DMS114 treated with DMSO at 0.1 percent for 48 hours (cell line): ENCODE measurements around the gene UQCRH.

Experiments used
- DNase-seq: peaks from one replicate; lab custom pipeline; 2025; ENCODE audit not compliant: unreplicated experiment; lab: John Stamatoyannopoulos, UW

The UQCRH gene

DNA sequence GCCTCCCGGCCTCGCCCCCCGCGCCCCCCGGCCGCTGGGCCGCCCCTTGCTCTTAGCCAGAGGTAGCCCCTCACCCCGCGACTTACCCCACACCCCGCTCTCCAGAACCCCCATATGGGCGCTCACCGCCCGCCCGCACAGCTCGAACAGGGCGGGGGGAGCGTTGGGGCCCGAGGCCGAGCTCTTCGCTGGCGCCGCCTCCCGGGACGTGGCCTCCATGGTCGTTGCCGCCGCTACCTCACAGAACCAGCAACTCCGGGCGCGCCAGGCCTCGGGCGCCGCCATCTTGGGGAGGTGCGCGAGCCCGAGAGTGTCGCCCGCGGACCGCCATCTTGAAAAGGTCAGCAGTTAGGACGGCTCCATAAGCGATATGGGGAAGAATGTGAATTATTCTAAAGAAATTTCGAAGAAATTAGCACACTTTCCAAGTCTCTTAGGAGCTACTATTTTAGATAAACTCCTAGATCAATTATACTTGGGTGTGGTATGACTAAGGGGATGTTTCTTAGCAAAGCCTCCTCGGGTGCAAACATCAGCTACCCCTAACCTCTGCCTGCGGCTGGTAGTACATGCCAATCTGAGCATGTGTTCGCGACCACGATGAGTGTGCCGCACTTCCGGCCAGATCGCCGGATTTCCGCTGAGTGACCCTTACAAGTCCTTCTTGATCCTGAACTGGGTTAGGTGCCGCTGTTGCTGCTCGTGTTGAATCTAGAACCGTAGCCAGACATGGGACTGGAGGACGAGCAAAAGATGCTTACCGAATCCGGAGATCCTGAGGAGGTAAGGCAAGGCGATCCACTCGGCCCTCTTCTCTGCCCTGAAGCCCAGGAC lies at the start of gene UQCRH, which contains the start of gene LRRC41:
TSS of gene UQCRH (plus strand) at position 661 of the 834 bp plus-strand sequence. CDS start at position 730, 69 bp downstream.
TSS of gene LRRC41 (minus strand) at position 579 of the 834 bp plus-strand sequence. CDS start at position 285, 294 bp downstream.
- DNase-seq: peak; percentile 96

- DNase-seq: no peak
Observed at GRCh38 chr1:46254668-46255067, 48.8 kb upstream of the UQCRH start.

GRCh38 chr1:46256523-46256922 lies 47.0 kb upstream of the UQCRH start:
- DNase-seq: no peak

- no peak for DNase-seq
Observed at GRCh38 chr1:46262508-46262907, 41.0 kb upstream of the UQCRH start.

- DNase-seq: no peak
Observed at GRCh38 chr1:46263146-46263545, 40.4 kb upstream of the UQCRH start.

- no peak for DNase-seq
Observed at GRCh38 chr1:46268578-46268977, 34.9 kb upstream of the UQCRH start.

DNA sequence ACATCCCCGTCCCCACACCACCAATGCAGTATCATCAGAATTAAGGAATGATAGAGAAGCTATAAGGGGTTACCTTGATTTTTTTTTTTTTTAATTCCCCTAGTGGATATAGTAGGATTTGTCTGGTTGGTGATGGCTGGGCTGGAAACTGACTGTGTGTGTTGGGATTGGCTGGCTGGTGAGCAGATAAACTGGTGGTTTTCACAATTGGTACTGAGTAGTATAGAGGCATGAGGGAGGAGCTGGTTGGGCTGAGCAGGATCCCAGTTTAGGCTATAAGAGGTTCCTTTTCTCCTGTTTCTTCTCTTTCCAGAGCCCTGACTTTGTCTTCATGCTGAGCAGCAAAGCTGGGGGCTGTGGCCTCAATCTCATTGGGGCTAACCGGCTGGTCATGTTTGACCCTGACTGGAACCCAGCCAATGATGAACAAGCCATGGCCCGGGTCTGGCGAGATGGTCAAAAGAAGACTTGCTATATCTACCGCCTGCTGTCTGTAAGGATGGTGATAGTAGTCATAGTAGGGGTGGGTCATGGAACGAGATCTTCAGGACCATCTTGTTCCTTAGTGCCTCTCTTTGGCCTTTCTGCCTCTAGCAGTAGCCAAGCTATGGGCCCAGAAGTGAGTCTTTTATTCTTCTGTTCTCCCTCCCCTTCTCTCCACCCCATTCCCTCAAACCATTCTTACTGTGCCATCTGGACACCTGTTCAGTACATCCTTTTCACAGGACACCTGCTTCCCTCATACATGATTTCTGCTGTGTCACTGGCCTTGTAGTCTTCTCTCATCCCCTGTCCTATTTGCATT lies 29.1 kb upstream of the UQCRH start:
- DNase-seq: no peak

- DNase-seq: no peak
Observed at GRCh38 chr1:46275030-46275337, 28.5 kb upstream of the UQCRH start.

DNA sequence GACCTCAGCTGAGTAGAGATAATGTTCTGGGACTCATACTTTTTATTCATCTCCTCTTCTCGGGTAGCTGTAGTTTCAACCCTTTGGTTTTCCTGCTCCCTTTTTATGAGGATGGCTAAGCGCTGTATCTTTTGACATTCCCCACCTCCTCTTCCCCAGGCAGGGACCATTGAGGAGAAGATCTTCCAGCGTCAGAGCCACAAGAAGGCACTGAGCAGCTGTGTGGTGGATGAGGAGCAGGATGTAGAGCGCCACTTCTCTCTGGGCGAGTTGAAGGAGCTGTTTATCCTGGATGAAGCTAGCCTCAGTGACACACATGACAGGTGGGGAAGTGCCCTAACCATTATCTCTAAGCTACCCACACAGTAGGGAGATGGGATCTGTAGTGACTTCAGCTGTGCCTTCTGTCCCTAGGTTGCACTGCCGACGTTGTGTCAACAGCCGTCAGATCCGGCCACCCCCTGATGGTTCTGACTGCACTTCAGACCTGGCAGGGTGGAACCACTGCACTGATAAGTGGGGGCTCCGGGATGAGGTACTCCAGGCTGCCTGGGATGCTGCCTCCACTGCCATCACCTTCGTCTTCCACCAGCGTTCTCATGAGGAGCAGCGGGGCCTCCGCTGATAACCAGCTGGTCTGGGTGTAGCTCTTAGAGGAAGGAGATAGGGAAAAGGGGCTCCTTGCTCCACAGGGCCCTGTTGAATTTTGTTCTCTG lies 25.7 kb upstream of the UQCRH start:
- DNase-seq: no peak

GRCh38 chr1:46278807-46279206 lies 24.7 kb upstream of the UQCRH start:
- DNase-seq: no peak

DNA sequence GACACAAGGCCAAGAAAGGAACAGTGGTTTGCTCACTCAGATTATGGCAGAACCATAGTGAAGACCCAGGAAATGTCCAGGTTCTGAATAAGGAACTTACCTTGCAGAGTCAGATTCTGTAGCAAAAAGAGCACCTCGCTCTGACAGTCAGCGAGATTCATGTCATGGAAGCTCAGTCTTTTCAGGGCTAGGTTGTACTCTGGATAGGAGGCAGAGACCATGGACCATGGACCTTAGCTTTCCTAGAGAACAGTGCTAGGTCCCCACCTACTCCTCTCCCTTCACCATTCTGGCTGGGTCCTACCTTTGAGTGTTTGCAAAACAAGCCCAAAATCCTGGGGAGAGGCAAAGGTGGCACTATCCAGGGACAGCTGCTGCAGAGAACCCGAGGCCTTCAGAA lies 23.4 kb upstream of the UQCRH start:
- DNase-seq: no peak

- DNase-seq: no peak
Observed at GRCh38 chr1:46281021-46281420, 22.5 kb upstream of the UQCRH start.

GRCh38 chr1:46284058-46284457 lies 19.4 kb upstream of the UQCRH start:
- no peak for DNase-seq

DNA sequence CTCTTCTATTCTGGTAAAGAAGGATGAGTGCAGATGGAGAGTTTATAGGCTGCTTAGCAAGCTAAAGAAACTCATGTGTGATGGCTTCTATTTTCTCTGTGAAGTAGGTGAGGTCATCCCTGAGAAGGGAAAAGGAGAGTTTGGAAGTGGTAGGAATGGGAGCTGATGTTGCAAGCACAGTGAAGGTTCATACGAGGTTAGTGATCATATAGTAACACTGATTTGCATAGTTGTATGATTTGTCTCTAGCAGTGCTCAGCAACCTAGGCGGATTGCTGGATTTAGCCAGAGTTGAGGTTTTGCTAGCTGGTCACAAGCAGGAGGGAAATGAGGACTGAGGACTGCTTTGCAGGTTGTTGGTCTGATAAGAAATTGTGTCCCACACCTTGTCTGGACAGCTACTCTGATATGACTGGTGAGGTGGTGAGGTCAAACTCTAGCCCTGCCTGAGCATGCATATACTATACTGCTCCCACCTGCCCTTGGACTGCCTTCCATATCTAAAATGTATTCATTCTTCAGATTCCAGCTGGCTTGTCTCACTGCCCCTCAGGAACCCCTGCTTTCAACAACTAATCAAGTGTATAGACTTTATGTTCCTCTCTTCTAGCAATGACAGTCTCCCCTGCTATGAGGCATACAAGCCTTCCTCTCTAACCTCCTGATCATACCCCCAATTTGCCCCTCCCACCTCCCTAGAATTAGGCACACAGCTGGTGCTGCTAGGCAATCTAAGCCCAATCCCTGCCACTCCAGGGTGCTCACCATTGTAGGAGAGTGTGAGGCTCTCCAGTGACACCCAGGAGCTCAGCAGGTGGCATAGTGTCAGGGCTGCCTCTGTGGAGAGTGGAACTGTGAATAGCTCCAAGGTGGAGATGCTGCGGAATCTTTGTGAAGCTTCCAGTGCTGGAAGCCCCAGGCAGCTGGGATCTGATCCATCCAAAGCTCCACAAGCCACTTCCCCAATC lies 18.6 kb upstream of the UQCRH start:
- no peak for DNase-seq

DNA sequence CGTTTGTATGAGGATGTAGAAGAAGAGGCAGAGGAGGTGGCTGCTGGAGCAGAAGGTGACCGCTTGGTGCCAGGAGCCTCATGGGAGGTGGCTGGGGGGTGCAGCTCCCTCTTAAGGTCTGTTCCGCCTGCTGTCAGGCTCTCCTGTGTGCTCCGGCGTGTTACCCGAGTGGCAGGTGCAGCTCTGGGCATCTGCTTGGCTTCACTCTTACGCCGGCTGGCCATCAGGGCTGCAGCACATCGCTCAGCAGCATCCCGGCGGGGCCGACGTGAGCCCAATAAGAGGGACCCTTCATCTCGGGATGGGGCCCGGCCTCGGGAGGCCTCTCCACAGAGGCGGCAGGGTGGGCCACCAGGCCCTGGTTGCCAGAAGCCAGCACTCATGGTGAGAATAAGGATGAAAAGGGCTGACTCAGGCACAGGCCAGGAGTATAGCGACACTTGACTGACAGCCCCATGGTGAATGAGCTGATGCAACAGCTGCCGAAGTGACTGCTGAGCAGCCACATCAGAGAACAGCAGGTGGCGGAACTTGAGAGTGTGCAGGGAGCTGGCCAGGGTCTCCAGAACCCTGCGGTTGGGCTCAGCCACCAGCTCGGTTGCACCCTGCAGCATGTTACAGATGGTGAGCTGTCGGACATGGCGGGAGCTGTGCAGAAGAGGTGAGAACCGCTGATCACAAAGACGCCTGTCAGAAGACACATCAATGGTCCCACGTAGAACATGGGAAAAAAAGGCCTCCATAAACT lies 17.6 kb upstream of the UQCRH start:
- DNase-seq: no peak

- DNase-seq: no peak
Observed at GRCh38 chr1:46288485-46289133, 14.9 kb upstream of the UQCRH start.

GRCh38 chr1:46289134-46289494 lies 14.4 kb upstream of the UQCRH start:
- no peak for DNase-seq

GRCh38 chr1:46289976-46290375 lies 13.5 kb upstream of the UQCRH start:
- DNase-seq: no peak

GRCh38 chr1:46295306-46295705 lies 8.2 kb upstream of the UQCRH start:
- no peak for DNase-seq
